ENCODE measurements around the gene CDC42. TPM values are rescaled to one million over a fixed set of nuclear protein-coding genes. Genes with fewer than 3 reads are reported as not detected.
A peak's percentile ranks its signal among the peaks of the same experiment; 100 is the strongest.

CDC42 gene
- total and polyA plus RNA-seq, 2 experiments from 2014 or later: 69.7 to 358 TPM

DNA sequence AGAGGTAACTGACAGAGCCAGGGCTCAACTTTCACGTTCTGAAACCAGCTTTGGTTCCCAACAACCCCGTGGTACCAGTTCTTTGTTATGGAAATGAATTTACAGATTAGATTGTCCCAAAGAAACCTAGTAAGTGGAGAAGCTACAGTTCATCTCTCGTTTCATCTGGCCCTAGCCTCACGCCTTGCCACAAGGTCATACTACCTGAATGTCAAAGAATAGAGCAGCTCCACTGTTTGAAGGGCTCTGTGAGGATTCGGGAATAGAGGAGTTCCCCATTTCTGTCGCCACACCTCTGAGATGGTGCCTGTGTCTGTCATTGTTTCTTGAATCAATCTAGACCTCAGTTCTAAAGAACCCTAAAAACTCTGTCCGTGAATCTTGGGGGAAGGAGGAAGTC, 15.0 kb upstream of the CDC42 start:
- Histone ChIP-seq H2AFZ (no peak overlapping the region), H3K4me1 (ENCODE audit: insufficient read depth) (no peaks in the 10 kb centered on the region), H4K20me1 (ENCODE audit: insufficient read depth, poor library complexity, severe bottlenecking) (no peaks in the 10 kb centered on the region), H3K9me3 (ENCODE audit: low read depth) (no peaks in the 10 kb centered on the region), H3K4me2 (no peak overlapping the region), H3K79me2 (no peaks in the 10 kb centered on the region), H3K9me2 (replicated peaks; ENCODE audit: insufficient read depth) (no peaks in the 10 kb centered on the region), H3K36me3 (replicated peaks; ENCODE audit: insufficient read depth, low read depth) (no peaks in the 10 kb centered on the region), H3K27me3 (no peaks in the 10 kb centered on the region), H3K4me3 (no peak overlapping the region), H3K27ac (no peak overlapping the region)
- 63% methylated on average over 7 of the region's 7 CpGs for WGBS (ENCODE audit: low lambda C conversion rate, missing lambda C conversion rate)
- no peak for DNase-seq (ENCODE audit: low spot score)
- no peak for TF ChIP-seq EZH2phosphoT487 (IDR thresholded peaks at IDR 0.05; ENCODE audit: low read depth, severe bottlenecking, unreplicated experiment)

GRCh38 chr1:22038036-22038435, 14.5 kb upstream of the CDC42 start:
- TF ChIP-seq, protein P1, sequence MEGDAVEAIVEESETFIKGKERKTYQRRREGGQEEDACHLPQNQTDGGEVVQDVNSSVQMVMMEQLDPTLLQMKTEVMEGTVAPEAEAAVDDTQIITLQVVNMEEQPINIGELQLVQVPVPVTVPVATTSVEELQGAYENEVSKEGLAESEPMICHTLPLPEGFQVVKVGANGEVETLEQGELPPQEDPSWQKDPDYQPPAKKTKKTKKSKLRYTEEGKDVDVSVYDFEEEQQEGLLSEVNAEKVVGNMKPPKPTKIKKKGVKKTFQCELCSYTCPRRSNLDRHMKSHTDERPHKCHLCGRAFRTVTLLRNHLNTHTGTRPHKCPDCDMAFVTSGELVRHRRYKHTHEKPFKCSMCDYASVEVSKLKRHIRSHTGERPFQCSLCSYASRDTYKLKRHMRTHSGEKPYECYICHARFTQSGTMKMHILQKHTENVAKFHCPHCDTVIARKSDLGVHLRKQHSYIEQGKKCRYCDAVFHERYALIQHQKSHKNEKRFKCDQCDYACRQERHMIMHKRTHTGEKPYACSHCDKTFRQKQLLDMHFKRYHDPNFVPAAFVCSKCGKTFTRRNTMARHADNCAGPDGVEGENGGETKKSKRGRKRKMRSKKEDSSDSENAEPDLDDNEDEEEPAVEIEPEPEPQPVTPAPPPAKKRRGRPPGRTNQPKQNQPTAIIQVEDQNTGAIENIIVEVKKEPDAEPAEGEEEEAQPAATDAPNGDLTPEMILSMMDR (IDR thresholded peaks at IDR 0.05; ENCODE audit: poor library complexity): no peak
- no peak for TF ChIP-seq EZH2phosphoT487 (IDR thresholded peaks at IDR 0.05; ENCODE audit: low read depth, severe bottlenecking, unreplicated experiment)
- no peak for TF ChIP-seq EZH2 (IDR thresholded peaks at IDR 0.05; ENCODE audit: borderline replicate concordance)
- Histone ChIP-seq H3K4me3 (no peak overlapping the region), H4K20me1 (ENCODE audit: insufficient read depth, poor library complexity, severe bottlenecking) (no peaks in the 10 kb centered on the region), H3K27me3 (no peaks in the 10 kb centered on the region), H3K36me3 (replicated peaks; ENCODE audit: insufficient read depth, low read depth) (no peaks in the 10 kb centered on the region), H3K4me1 (ENCODE audit: insufficient read depth) (peaks cover 5% of the 10 kb centered on the region), H3K79me2 (no peaks in the 10 kb centered on the region), H3K9me2 (replicated peaks; ENCODE audit: insufficient read depth) (no peaks in the 10 kb centered on the region), H2AFZ (no peak overlapping the region), H3K4me2 (no peak overlapping the region), H3K27ac (no peak overlapping the region), H3K9me3 (ENCODE audit: low read depth) (no peaks in the 10 kb centered on the region)
- DNase-seq (ENCODE audit: low spot score): no peak
- WGBS (ENCODE audit: low lambda C conversion rate, missing lambda C conversion rate): 97% methylated on average over 5 of the region's 5 CpGs

DNA sequence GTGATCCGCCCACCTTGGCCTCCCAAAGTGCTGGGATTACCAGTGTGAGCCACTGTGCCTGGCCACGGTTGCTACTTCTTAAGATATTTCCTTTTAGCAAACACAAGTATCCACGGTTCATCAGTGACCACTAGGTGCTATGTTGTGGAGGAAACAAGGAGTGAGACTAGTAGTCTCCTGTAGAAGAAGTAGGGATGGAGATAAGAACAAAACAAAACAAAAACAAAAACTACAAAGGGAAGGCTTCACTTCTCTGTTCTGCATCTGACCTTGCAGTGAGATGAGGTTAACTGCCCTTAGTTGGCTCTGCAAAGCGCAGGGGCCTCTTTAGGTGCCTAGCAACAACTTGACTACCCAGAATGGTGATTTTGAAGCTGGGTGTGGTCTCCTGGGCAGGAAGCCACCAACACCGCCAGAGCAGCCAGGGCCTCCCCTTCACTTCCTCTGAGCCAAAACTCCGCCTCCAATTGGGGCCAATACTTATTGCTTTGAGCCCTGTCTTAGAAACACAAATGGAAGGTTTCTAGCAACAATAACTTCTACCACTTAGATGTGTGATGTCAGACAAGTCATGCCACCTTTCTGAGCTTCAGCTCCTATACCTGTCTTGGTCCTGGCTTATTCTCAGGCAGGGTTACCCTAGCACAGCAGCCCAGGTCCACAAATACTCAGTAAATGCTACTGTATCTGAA, 12.8 kb upstream of the CDC42 start:
- Histone ChIP-seq H3K4me3 (no peak overlapping the region), H4K20me1 (ENCODE audit: insufficient read depth, poor library complexity, severe bottlenecking) (no peaks in the 10 kb centered on the region), H3K4me2 (peak overlapping the region; percentile 43), H3K36me3 (replicated peaks; ENCODE audit: insufficient read depth, low read depth) (no peaks in the 10 kb centered on the region), H3K9me2 (replicated peaks; ENCODE audit: insufficient read depth) (no peaks in the 10 kb centered on the region), H3K9me3 (ENCODE audit: low read depth) (no peaks in the 10 kb centered on the region), H3K4me1 (ENCODE audit: insufficient read depth) (peaks cover 11% of the 10 kb centered on the region), H3K27ac (peak overlapping the region; percentile 42), H2AFZ (no peak overlapping the region), H3K27me3 (no peaks in the 10 kb centered on the region), H3K79me2 (no peaks in the 10 kb centered on the region)
- TF ChIP-seq, protein P1 (IDR thresholded peaks at IDR 0.05; ENCODE audit: poor library complexity): no peak
- TF ChIP-seq EZH2phosphoT487 (IDR thresholded peaks at IDR 0.05; ENCODE audit: low read depth, severe bottlenecking, unreplicated experiment) (no peak), EZH2 (IDR thresholded peaks at IDR 0.05; ENCODE audit: borderline replicate concordance) (no peak)
- 67% methylated on average over 6 of the region's 6 CpGs for WGBS (ENCODE audit: low lambda C conversion rate, missing lambda C conversion rate)
- peak; percentile 72 for DNase-seq (ENCODE audit: low spot score)

DNA sequence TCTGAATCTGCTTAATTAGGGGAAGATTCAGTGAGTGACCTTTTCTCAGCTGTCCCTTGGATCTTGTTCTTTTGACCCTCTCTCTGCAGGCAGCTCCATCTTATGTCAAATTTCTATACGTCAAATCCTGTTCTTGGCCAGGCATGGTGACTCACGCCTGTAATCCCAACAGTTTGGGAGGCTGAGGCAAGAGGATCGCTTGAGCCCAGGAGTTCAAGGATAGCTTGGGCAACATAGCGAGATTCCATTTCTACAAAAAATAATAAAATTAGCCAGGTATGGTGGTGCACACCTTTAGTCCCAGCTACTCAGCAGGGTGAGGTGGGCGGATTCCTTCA, 12.3 kb upstream of the CDC42 start:
- Histone ChIP-seq H3K79me2 (no peaks in the 10 kb centered on the region), H3K36me3 (replicated peaks; ENCODE audit: insufficient read depth, low read depth) (no peaks in the 10 kb centered on the region), H3K27ac (peak overlapping the region; percentile 42), H3K27me3 (no peaks in the 10 kb centered on the region), H3K9me3 (ENCODE audit: low read depth) (no peaks in the 10 kb centered on the region), H2AFZ (no peak overlapping the region), H3K9me2 (replicated peaks; ENCODE audit: insufficient read depth) (no peaks in the 10 kb centered on the region), H3K4me2 (peak overlapping the region; percentile 43), H3K4me1 (ENCODE audit: insufficient read depth) (peaks cover 11% of the 10 kb centered on the region), H4K20me1 (ENCODE audit: insufficient read depth, poor library complexity, severe bottlenecking) (no peaks in the 10 kb centered on the region), H3K4me3 (no peak overlapping the region)
- no peak for DNase-seq (ENCODE audit: low spot score)
- WGBS (ENCODE audit: low lambda C conversion rate, missing lambda C conversion rate): 97% methylated on average over 5 of the region's 5 CpGs
- TF ChIP-seq EZH2phosphoT487 (IDR thresholded peaks at IDR 0.05; ENCODE audit: low read depth, severe bottlenecking, unreplicated experiment) (no peak), EZH2 (IDR thresholded peaks at IDR 0.05; ENCODE audit: borderline replicate concordance) (no peak)
- TF ChIP-seq, protein P1 (IDR thresholded peaks at IDR 0.05; ENCODE audit: poor library complexity): no peak

All from hepatocyte (in vitro differentiated cells).